ENCODE results near the gene JMJD4.

DNA sequence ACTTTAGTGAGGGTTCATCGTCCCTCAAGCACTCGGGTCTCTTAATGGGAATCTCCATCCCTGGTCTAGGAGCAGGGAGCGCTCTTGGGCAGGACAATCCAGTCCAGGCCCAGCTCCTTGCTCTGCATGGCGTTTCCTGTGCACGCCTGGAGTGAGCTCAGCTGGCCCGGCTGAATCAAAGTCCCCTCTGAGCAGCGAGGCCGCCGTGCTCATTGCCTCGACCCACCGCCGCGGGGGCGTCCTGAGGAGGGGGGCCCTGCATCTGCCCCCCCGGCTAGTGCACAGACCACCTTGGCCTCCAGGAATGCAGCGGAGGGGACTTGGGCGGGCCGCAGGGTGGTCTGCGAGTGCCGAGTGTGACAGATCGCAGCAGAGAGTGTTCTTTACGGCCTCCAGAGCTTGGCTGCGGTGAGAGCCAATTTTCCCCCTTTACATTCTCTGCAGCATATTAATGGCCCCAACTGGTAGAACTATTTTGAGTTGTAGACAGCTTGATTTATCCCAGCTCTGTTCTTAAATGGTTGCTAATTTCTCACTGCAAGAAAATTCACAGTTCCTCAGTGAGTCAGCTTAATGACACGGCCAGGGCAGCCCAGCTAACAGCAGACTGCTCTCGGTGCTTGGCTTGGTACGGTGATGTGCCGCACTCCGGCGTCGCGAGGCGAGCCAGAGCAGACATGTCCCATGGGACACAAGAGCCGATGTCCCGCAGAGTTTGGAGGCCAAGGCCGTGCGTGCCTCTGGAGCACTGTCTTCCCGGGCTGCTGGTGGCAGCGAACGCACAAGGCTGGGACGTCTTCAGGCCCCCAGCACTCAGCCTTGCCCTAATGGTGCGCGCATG is 39.9 kb upstream of the JMJD4 start:
- no peak for TF ChIP-seq RAD21 (CRISPR knock-in tag; conservative IDR thresholded peaks at IDR 0.05 in 1 of 2, IDR thresholded peaks at IDR 0.05 in 1 of 2)
- TF ChIP-seq EZH2 (IDR thresholded peaks at IDR 0.05; ENCODE audit: borderline replicate concordance, low read depth, low read length), result no peak
- TF ChIP-seq, protein P1, sequence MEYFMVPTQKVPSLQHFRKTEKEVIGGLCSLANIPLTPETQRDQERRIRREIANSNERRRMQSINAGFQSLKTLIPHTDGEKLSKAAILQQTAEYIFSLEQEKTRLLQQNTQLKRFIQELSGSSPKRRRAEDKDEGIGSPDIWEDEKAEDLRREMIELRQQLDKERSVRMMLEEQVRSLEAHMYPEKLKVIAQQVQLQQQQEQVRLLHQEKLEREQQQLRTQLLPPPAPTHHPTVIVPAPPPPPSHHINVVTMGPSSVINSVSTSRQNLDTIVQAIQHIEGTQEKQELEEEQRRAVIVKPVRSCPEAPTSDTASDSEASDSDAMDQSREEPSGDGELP (CRISPR knock-in tag; IDR thresholded peaks at IDR 0.05; ENCODE audit: borderline replicate concordance), result no peak
- TF ChIP-seq TEAD4 (IDR thresholded peaks at IDR 0.05; ENCODE audit: low read length), result no peak
- no peak for TF ChIP-seq TEAD4 (CRISPR knock-in tag; IDR thresholded peaks at IDR 0.05; ENCODE audit: borderline replicate concordance)
- no peak for TF ChIP-seq PHF20 (IDR thresholded peaks at IDR 0.05; ENCODE audit: partially characterized antibody)
